Adrenal gland (tissue), 12 donors: Measurements from ENCODE around the gene SERPINE2. TPM values are rescaled to one million over a fixed set of nuclear protein-coding genes. Genes with fewer than 3 reads are reported as not detected.

ENCODE experiments used
- DNase-seq, 7 donors: peaks; one replicate each; pipeline ENCODE4 v3.0.0-alpha.2; 2019 to 2020
- H3K27ac ChIP-seq, 5 donors: fragments of 200-600 bp; sonication (generic) in 4 of 5; 1 replicate in 3 of 5; 2 replicates in 2 of 5; pipeline versions ENCODE4 v1.5.1 to v1.8.0; 2016 to 2020; ENCODE audit warnings: mild to moderate bottlenecking in 1 of 5
- H3K27me3 ChIP-seq: fragments of 200-600 bp; 2 replicates; pipeline ENCODE4 v1.8.0; 2021
- H3K36me3 ChIP-seq, 2 donors: fragments of 200-600 bp; replicated peaks in 1 of 2; 1 replicate in 1 of 2; 2 replicates in 1 of 2; pipeline versions ENCODE4 v1.5.1 to v1.8.0; 2018 to 2022
- H3K4me1 ChIP-seq, 2 donors: fragments of 200-600 bp; replicated peaks in 1 of 2; 1 replicate in 1 of 2; 2 replicates in 1 of 2; pipeline versions ENCODE4 v1.5.1 to v1.8.0; 2018 to 2021
- H3K4me3 ChIP-seq, 4 donors: fragments of 200-600 bp; sonication (generic) in 3 of 4; one replicate each; pipeline ENCODE4 v1.5.1; 2016 to 2018
- H3K9me3 ChIP-seq, 3 donors: fragments of 200-600 bp; sonication (generic) in 1 of 3; replicated peaks in 1 of 3; 1 replicate in 2 of 3; 2 replicates in 1 of 3; pipeline versions ENCODE4 v1.5.1 to v1.8.0; 2016 to 2021
- POLR2A ChIP-seq, 2 donors: fragments of 450-650 bp; IDR thresholded peaks; one replicate each; pipeline ENCODE4 v1.6.1; 2017; ENCODE audit warnings: antibody characterized with exemption in 2 of 2, mild to moderate bottlenecking in 2 of 2, moderate library complexity in 1 of 2
- WGBS, 4 donors: extraction: QIAGEN DNeasy Blood & Tissue Kit in 2 of 4; methylation state at CpG; one replicate each; pipeline versions ENCODE4 v1.1.5 to v1.1.7; 2013 to 2017; 5-methylcytosine and 5-hydroxymethylcytosine counted together
- intact Hi-C, 2 donors: fragments of 100-400 bp; cut with DNase I; formaldehyde crosslinking; loops; one replicate each; pipeline versions ENCODE4 v1.14.1 to v1.15.0; 2022 to 2023
- polyA plus RNA-seq, 3 donors: library from polyadenylated mRNA; stranded (reverse); fragments of 200-250 nt in 2 of 3; fragments of 350-450 nt in 1 of 3; fragmentation: Illumina TruSeq in 1 of 3; extraction: RNeasy Lipid Tissue Mini Kit (QIAGEN cat#74804) in 1 of 3; gene quantifications; one replicate each; pipeline ENCODE4 v1.2.3, GENCODE V29; 2013 to 2014
- total RNA-seq, 9 donors: library from RNA; depleted of rRNA in 4 of 9; stranded (reverse); fragments of >200 nt in 4 of 9; fragments of 120-200 nt in 1 of 9; fragmentation: NEBNext Ultra II Directional in 1 of 9; extraction: Animal tissue kit (Norgen Biotek cat#: 25700) in 1 of 9; gene quantifications; one replicate each; pipeline versions ENCODE4 v1.1.0 to v1.2.4, GENCODE V29; 2013 to 2023
- TF ChIP-seq, protein P1 (sequence below), 6 experiments: fragments of 450-650 bp in 4 of 6; fragments of 200-600 bp in 2 of 6; sonication (generic) in 1 of 6; IDR thresholded peaks; 1 replicate in 5 of 6; 2 replicates in 1 of 6; pipeline versions ENCODE4 v1.5.1 to v1.8.0; 2016 to 2021; ENCODE audit warnings: antibody characterized with exemption in 6 of 6, mild to moderate bottlenecking in 2 of 6, moderate library complexity in 1 of 6
- donor health status: healthy with polysubstance abuse.
- donor health status: Bipolar disorder and iron deficiency.
- donor health status: DM: yes; HTN: yes; CAD: no.
- donor health status: DM: no; HTN: no; CAD: no.
- donor health status: DM: no; HTN: no; CAD: no.
- donor health status: DM: yes; HTN: yes; CAD: no.

The SERPINE2 gene
- total and polyA plus RNA-seq, 12 donors: 6.2 to 61.6 (median 16.0) TPM

DNA sequence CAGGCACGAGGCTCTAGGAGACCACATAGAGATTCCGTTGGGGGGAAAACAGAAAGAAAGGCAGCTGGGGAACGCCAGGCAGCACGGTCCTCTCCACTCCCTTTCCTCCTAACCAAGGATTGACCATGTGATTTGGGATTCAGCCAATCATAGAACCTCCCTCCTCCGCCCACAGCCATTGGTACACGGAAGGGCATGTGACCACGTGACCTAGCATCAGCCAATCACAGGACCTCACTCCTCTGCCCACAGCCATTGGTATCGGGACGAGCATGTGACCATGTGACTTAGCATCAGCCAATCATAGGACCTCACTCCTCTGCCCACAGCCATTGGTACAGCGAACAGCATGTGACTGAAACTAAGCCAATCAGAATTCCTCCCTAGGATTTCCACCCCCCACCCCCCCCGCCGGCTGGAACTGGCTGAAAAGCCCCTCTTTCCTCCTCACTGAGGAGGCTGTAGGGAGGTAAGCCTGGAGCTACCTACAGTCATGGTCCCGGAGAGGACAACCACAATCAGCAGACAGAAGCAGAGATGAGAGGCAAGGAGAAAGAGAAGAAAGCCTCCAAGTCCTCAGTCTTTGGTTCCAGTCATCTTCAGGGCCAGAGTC lies 7.6 kb downstream of the SERPINE2 start:
- no peak for DNase-seq
- H3K4me3 ChIP-seq: no peak overlapping the region
- 76 to 90% (median 83%) methylated on average over 12 to 13 of the region's 13 CpGs for WGBS, 4 donors
- no peaks in the 10 kb centered on the region for H3K9me3 ChIP-seq
- no peak for TF ChIP-seq POLR2A (IDR thresholded peaks at IDR 0.05)
- TF ChIP-seq, protein P1, sequence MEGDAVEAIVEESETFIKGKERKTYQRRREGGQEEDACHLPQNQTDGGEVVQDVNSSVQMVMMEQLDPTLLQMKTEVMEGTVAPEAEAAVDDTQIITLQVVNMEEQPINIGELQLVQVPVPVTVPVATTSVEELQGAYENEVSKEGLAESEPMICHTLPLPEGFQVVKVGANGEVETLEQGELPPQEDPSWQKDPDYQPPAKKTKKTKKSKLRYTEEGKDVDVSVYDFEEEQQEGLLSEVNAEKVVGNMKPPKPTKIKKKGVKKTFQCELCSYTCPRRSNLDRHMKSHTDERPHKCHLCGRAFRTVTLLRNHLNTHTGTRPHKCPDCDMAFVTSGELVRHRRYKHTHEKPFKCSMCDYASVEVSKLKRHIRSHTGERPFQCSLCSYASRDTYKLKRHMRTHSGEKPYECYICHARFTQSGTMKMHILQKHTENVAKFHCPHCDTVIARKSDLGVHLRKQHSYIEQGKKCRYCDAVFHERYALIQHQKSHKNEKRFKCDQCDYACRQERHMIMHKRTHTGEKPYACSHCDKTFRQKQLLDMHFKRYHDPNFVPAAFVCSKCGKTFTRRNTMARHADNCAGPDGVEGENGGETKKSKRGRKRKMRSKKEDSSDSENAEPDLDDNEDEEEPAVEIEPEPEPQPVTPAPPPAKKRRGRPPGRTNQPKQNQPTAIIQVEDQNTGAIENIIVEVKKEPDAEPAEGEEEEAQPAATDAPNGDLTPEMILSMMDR (IDR thresholded peaks at IDR 0.05): no peak
- intact Hi-C loops: no loop called here
- H3K27me3 ChIP-seq: peaks cover 4% of the 10 kb centered on the region
- H3K4me1 ChIP-seq: no peaks in the 10 kb centered on the region
- H3K27ac ChIP-seq: no peak overlapping the region
- no peaks in the 10 kb centered on the region for H3K36me3 ChIP-seq

DNA sequence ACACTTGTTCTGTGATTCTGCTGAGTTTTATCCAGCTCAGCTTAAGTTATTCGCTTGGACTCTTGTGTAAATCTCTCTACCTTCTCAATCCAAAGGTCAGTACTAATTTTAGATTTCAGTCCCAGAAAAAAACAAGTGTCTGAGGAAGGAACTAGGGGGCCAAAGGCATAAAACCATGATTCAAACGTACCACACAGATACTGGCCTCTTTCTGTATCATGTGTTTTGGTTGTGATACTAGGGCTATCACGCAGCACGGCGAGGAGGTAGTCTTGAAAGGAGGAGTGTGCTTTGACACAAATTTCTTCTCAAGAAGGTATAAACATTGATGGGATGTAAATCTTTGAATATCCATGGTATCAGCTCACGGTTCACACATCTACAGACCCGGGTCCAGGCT lies 8.3 kb downstream of the SERPINE2 start:
- 83 to 84% (median 83%) methylated on average over 6 to 7 of the region's 7 CpGs for WGBS, 4 donors
- H3K4me3 ChIP-seq: no peak overlapping the region

DNA sequence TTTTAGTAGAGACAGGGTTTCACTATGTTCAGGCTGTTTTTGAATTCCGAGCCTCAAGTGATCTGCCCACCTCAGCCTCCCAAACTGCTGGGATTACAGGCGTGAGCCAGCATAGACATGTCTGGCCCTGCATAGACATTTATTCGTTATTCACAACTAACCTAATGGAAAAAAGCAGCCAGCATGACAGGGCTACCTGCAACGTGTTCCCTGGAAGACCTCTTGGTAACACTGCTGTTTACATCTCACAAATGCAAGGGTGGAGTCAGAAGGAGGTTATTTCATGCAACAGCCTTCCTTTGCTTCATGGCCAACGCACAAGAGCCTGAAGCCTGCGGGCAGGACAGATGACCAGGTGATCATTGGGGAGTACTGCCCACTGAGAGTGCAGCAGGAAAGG lies 9.2 kb downstream of the SERPINE2 start:
- H3K36me3 ChIP-seq: no peaks in the 10 kb centered on the region
- TF ChIP-seq, protein P1 (IDR thresholded peaks at IDR 0.05): no peak
- TF ChIP-seq POLR2A (IDR thresholded peaks at IDR 0.05): no peak
- 70 to 90% (median 80%) methylated on average over 6 of the region's 6 CpGs for WGBS, 4 donors
- no peak overlapping the region for H3K4me3 ChIP-seq
- H3K27ac ChIP-seq: no peak overlapping the region
- H3K4me1 ChIP-seq: no peaks in the 10 kb centered on the region
- H3K27me3 ChIP-seq: no peaks in the 10 kb centered on the region
- H3K9me3 ChIP-seq: no peaks in the 10 kb centered on the region
- intact Hi-C loops: no loop called here
- DNase-seq: no peak

More for the DNA sequence above, 8.3 kb downstream of the SERPINE2 start:
- H3K36me3 ChIP-seq: no peaks in the 10 kb centered on the region
- peaks cover 3% of the 10 kb centered on the region for H3K27me3 ChIP-seq
- DNase-seq: no peak
- no peaks in the 10 kb centered on the region for H3K9me3 ChIP-seq
- intact Hi-C loops: no loop called here
- no peak overlapping the region for H3K27ac ChIP-seq
- TF ChIP-seq, protein P1 (IDR thresholded peaks at IDR 0.05): no peak
- TF ChIP-seq POLR2A (IDR thresholded peaks at IDR 0.05): no peak
- H3K4me1 ChIP-seq: no peaks in the 10 kb centered on the region

DNA sequence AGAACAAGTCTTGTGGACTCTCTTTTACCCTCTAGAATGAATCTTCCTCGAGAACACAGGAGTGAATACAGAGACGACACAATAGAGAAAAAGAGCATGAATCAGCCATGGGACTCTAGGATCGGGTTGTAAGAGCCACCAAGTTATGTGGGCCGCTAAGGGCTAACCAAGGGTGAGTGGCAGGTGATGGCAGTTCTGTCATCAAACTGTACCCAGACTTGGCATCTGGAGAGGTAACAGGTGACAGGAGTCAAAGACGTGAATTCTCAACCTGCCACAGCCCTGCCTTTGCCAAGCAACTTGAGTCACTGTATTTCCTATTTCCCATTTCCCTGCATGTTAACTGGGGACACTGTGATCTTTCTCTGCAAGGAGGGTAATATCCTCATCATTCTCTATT lies 11.2 kb downstream of the SERPINE2 start:
- Histone ChIP-seq H3K36me3 (no peaks in the 10 kb centered on the region), H3K4me3 (no peak overlapping the region), H3K27ac (no peak overlapping the region), H3K27me3 (no peaks in the 10 kb centered on the region), H3K9me3 (no peaks in the 10 kb centered on the region), H3K4me1 (no peaks in the 10 kb centered on the region)
- intact Hi-C loops: no loop called here
- 69 to 80% (median 74%) methylated on average over 5 of the region's 5 CpGs for WGBS, 4 donors
- TF ChIP-seq, protein P1 (IDR thresholded peaks at IDR 0.05): no peak
- TF ChIP-seq POLR2A (IDR thresholded peaks at IDR 0.05): no peak
- DNase-seq: no peak
